PC-9 (cell line): ENCODE data around the gene PIN1. TPM values are rescaled to one million over a fixed set of nuclear protein-coding genes. Genes with fewer than 3 reads are reported as not detected.
"Not testable (repeated sequence)": the region's sequence is repeated elsewhere in the genome, so short reads cannot be mapped to it uniquely, and the experiment has no call there.

Experiments
- BruUV-seq: library from RNA; stranded (reverse); fragments of 400-500 nt; replicated peaks from 2 replicates; lab custom pipeline; 2021; lab: Mats Ljungman, UMichigan
- CTCF ChIA-PET: fragments of 300-600 bp; sonication (Branson Sonifier 250); formaldehyde crosslinking; loops from one replicate; lab custom pipeline; 2022; ENCODE audit warnings: antibody characterized with exemption; lab: Charles Lee
- POLR2A ChIA-PET: fragments of 300-600 bp; sonication (Branson Sonifier 250); formaldehyde crosslinking; loops from one replicate; lab custom pipeline; 2022; ENCODE audit warnings: antibody characterized with exemption; ENCODE audit not compliant: unreplicated experiment; lab: Charles Lee
- DNase-seq, 2 experiments: peaks; one replicate each; pipeline versions ENCODE4 v3.0.0 to v3.0.0-alpha.2; 2015 to 2022; ENCODE audit warnings: mixed read lengths in 1 of 2
- H2AFZ ChIP-seq: fragments of 200-600 bp; sonication (generic); 2 replicates; pipeline ENCODE4 v1.8.1; 2017; ENCODE audit warnings: antibody characterized with exemption
- H3F3A ChIP-seq: fragments of 200-600 bp; sonication (generic); 2 replicates; pipeline ENCODE4 v1.8.1; 2017; ENCODE audit warnings: antibody characterized with exemption, mild to moderate bottlenecking, low read depth; ENCODE audit not compliant: insufficient read depth
- H3K27ac ChIP-seq: fragments of 200-600 bp; sonication (generic); 2 replicates; pipeline ENCODE4 v1.6.1; 2016; ENCODE audit warnings: mixed run types
- H3K27me3 ChIP-seq: fragments of 200-600 bp; sonication (generic); 2 replicates; pipeline ENCODE4 v1.6.1; 2016; ENCODE audit warnings: low read depth, mixed run types; ENCODE audit not compliant: insufficient read depth
- H3K36me3 ChIP-seq: fragments of 200-600 bp; sonication (generic); 2 replicates; pipeline ENCODE4 v1.6.1; 2016; ENCODE audit warnings: low read depth, mixed run types
- H3K4me1 ChIP-seq: fragments of 200-600 bp; sonication (generic); replicated peaks from 2 replicates; pipeline ENCODE4 v1.6.1; 2016; ENCODE audit warnings: mixed run types; ENCODE audit not compliant: insufficient read depth
- H3K4me2 ChIP-seq: fragments of 200-600 bp; sonication (generic); 2 replicates; pipeline ENCODE4 v1.6.1; 2017; ENCODE audit warnings: mixed run types
- H3K4me3 ChIP-seq: fragments of 200-600 bp; sonication (generic); 2 replicates; pipeline ENCODE4 v1.6.1; 2016; ENCODE audit warnings: mixed run types
- H3K79me2 ChIP-seq: fragments of 200-600 bp; sonication (generic); 2 replicates; pipeline ENCODE4 v1.6.1; 2017; ENCODE audit warnings: low read depth, mixed run types
- H3K9me2 ChIP-seq: fragments of 200-600 bp; sonication (generic); 2 replicates; pipeline ENCODE4 v1.8.1; 2017; ENCODE audit warnings: mild to moderate bottlenecking; ENCODE audit not compliant: insufficient read depth
- H3K9me3 ChIP-seq: fragments of 200-600 bp; sonication (generic); 2 replicates; pipeline ENCODE4 v1.8.1; 2016; ENCODE audit warnings: low read depth; ENCODE audit not compliant: insufficient read depth
- H4K20me1 ChIP-seq: fragments of 200-600 bp; sonication (generic); 2 replicates; pipeline ENCODE4 v1.8.1; 2017; ENCODE audit not compliant: insufficient read depth
- CTCF ChIP-seq: fragments of 200-600 bp; sonication (generic); conservative IDR thresholded peaks from 2 replicates; pipeline ENCODE4 v1.6.1; 2017; ENCODE audit warnings: mixed run types, antibody characterized with exemption, mild to moderate bottlenecking, moderate library complexity
- EZH2 ChIP-seq: fragments of 200-600 bp; sonication (generic); IDR thresholded peaks from 2 replicates; pipeline ENCODE4 v1.8.0; 2017; ENCODE audit warnings: antibody characterized with exemption, low read depth
- intact Hi-C: fragments of 100-400 bp; cut with micrococcal nuclease; formaldehyde crosslinking; loops from one replicate; pipeline ENCODE4 v1.10.0; 2022; ENCODE audit not compliant: unreplicated experiment
- total RNA-seq: library from RNA; stranded (reverse); gene quantifications from 2 replicates; pipeline ENCODE4 v1.2.3, GENCODE V29; 2021

PIN1 gene
- total RNA-seq, 1 experiment from 2014 or later, result 74.1 TPM

- intact Hi-C loops, result loop anchor here (5.0 to 10.0 kb wide), 2 partner anchors 476 to 584 kb away; no protein-coding TSS in a partner anchor
- CTCF ChIA-PET, result interaction anchor here (0.6 kb wide), 1 partner anchor 637 kb away, joined by 3 read pairs; no protein-coding TSS in a partner anchor
- H3K79me2 ChIP-seq, POLR2A ChIA-PET, DNase-seq, BruUV-seq, H3K9me2 ChIP-seq, H3K27me3 ChIP-seq, H3K9me3 ChIP-seq, H3K27ac ChIP-seq, H3K36me3 ChIP-seq, H4K20me1 ChIP-seq: not testable (repeated sequence)
- Histone ChIP-seq H3F3A (peaks cover 27% of the 10 kb centered on the region; the same call in 1 of the 2 replicates), H3K4me2 (peak overlapping the region; percentile 65), H3K4me3 (peak overlapping the region; percentile 51), H2AFZ (peak overlapping the region; percentile 60; the same call in 1 of the 2 replicates), H3K4me1 (peaks cover 18% of the 10 kb centered on the region)
Observed at GRCh38 chr19:9791073-9791367, 44.1 kb upstream of the PIN1 start.

- no peak overlapping the region for H3K27ac ChIP-seq
- peak; percentile 86 to 92 for DNase-seq
- ChIA-PET POLR2A (no interaction called here), CTCF (interaction anchor here (0.6 kb wide), 1 partner anchor 637 kb away, joined by 3 read pairs; no protein-coding TSS in a partner anchor)
- H3K4me1 ChIP-seq, result peaks cover 20% of the 10 kb centered on the region
- no TSS peak for BruUV-seq
- H3K27me3 ChIP-seq, result no peaks in the 10 kb centered on the region
- intact Hi-C loops, result loop anchor here (1.0 to 10.0 kb wide), 3 partner anchors 28 to 584 kb away; partner anchors contain the start of gene FBXL12
- H3K36me3 ChIP-seq, result no peaks in the 10 kb centered on the region
- H3K9me2 ChIP-seq, result no peaks in the 10 kb centered on the region
- no peaks in the 10 kb centered on the region for H4K20me1 ChIP-seq
- H3K4me2 ChIP-seq, result peak overlapping the region; percentile 75
- TF ChIP-seq CTCF (no peak), EZH2 (no peak)
- 0 out of 2 replicates have a peak, but pooled peaks cover 3% of the 10 kb centered on the region for H3K9me3 ChIP-seq
- H2AFZ ChIP-seq, result peak overlapping the region; percentile 68
- peaks cover 25% of the 10 kb centered on the region; the same call in 1 of the 2 replicates for H3F3A ChIP-seq
- peak overlapping the region; percentile 64 for H3K4me3 ChIP-seq
- no peaks in the 10 kb centered on the region for H3K79me2 ChIP-seq
Observed at GRCh38 chr19:9791552-9792205, 43.4 kb upstream of the PIN1 start.

- no peaks in the 10 kb centered on the region for H4K20me1 ChIP-seq
- H3K27ac ChIP-seq, result no peak overlapping the region
- peak; percentile 73 to 81 for DNase-seq
- no peaks in the 10 kb centered on the region for H3K27me3 ChIP-seq
- CTCF ChIA-PET, result no interaction called here
- peak overlapping the region; percentile 68; the same call in 1 of the 2 replicates for H2AFZ ChIP-seq
- H3K4me2 ChIP-seq, result peak overlapping the region; percentile 75
- H3F3A ChIP-seq, result peaks cover 31% of the 10 kb centered on the region; the same call in 1 of the 2 replicates
- peak overlapping the region; percentile 64 for H3K4me3 ChIP-seq
- no TSS peak for BruUV-seq
- H3K9me2 ChIP-seq, result no peaks in the 10 kb centered on the region
- intact Hi-C loops, result loop anchor here (1.0 to 10.0 kb wide), 3 partner anchors 27 to 585 kb away; partner anchors contain the start of gene FBXL12
- TF ChIP-seq CTCF, result no peak
- TF ChIP-seq EZH2, result no peak
- POLR2A ChIA-PET, result no interaction called here
- 0 out of 2 replicates have a peak, but pooled peaks cover 3% of the 10 kb centered on the region for H3K9me3 ChIP-seq
- H3K79me2 ChIP-seq, result no peaks in the 10 kb centered on the region
- H3K36me3 ChIP-seq, result no peaks in the 10 kb centered on the region
- peaks cover 25% of the 10 kb centered on the region for H3K4me1 ChIP-seq
Observed at GRCh38 chr19:9792206-9793070, 42.7 kb upstream of the PIN1 start.
